ENCODE data around the gene TCTN3.
"Not testable (repeated sequence)": the region's sequence is repeated elsewhere in the genome, so short reads cannot be mapped to it uniquely, and the experiment has no call there.

- TF ChIP-seq, protein P1, sequence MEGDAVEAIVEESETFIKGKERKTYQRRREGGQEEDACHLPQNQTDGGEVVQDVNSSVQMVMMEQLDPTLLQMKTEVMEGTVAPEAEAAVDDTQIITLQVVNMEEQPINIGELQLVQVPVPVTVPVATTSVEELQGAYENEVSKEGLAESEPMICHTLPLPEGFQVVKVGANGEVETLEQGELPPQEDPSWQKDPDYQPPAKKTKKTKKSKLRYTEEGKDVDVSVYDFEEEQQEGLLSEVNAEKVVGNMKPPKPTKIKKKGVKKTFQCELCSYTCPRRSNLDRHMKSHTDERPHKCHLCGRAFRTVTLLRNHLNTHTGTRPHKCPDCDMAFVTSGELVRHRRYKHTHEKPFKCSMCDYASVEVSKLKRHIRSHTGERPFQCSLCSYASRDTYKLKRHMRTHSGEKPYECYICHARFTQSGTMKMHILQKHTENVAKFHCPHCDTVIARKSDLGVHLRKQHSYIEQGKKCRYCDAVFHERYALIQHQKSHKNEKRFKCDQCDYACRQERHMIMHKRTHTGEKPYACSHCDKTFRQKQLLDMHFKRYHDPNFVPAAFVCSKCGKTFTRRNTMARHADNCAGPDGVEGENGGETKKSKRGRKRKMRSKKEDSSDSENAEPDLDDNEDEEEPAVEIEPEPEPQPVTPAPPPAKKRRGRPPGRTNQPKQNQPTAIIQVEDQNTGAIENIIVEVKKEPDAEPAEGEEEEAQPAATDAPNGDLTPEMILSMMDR (IDR thresholded peaks at IDR 0.05; ENCODE audit: extremely low read depth in 1 of 2, insufficient read depth in 1 of 2, low read depth in 1 of 2, low read length in 2 of 2) = not testable (repeated sequence)
- TF ChIP-seq, protein P2, sequence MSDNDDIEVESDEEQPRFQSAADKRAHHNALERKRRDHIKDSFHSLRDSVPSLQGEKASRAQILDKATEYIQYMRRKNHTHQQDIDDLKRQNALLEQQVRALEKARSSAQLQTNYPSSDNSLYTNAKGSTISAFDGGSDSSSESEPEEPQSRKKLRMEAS (IDR thresholded peaks at IDR 0.05; ENCODE audit: insufficient read depth, insufficient read length) = not testable (repeated sequence)
- TF ChIP-seq POLR2A (IDR thresholded peaks at IDR 0.05; ENCODE audit: low read depth, low read length); GATA2 (IDR thresholded peaks at IDR 0.05; ENCODE audit: insufficient read depth, insufficient read length, low read depth, low read length); POLR2AphosphoS5 (IDR thresholded peaks at IDR 0.05; ENCODE audit: insufficient read depth, low read depth, low read length); FOS (IDR thresholded peaks at IDR 0.05; ENCODE audit: borderline replicate concordance, insufficient read depth, low read length); EZH2 (IDR thresholded peaks at IDR 0.05; ENCODE audit: borderline replicate concordance, low read depth, low read length, severe bottlenecking): not testable (repeated sequence)
Measured at GRCh38 chr10:95672641-95673040, 21.1 kb downstream of the TCTN3 start.
